ENCODE measurements around the gene APP.
"Not testable (repeated sequence)": the region's sequence is repeated elsewhere in the genome, so short reads cannot be mapped to it uniquely, and the experiment has no call there.

The APP gene

DNA sequence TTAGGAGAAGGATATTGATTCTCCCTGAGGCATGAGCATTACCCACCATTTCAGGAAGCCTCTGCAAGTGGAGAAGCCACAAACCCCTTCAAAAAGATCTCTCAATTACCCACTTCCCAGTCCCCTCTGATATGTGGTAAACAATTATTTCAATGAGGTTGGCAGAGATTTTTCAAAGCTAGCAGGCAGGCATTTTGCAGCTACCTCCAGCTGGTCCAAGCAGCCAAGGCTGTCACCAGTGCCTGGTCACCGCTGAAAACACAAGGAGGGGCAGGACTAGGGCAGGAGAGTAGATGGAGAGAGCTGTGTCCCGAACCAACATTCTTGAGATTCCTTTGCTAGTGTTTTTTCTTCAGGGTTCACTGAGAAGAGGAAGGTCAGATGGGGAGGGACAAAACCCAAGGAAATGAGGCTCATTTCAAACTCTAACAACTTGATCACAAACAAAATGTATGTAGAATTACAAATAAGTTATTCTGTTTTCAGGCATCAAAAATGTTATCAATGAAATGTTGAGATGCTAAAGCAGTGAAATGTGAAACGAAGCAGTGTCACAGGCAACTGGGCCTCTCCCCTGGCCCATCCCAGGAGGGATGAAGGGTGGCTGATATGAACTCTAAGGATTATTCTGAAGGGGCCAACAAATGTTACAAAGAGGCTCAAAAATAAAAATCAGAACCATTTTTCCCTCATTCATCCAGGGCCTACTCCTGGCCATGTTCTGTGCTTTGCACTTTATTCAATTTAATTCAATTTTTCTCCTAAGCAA is 22.3 kb downstream of the APP start:
- H3K36me3 ChIP-seq (ENCODE audit: insufficient read depth, low read length): peaks cover 9% of the 10 kb centered on the region

DNA sequence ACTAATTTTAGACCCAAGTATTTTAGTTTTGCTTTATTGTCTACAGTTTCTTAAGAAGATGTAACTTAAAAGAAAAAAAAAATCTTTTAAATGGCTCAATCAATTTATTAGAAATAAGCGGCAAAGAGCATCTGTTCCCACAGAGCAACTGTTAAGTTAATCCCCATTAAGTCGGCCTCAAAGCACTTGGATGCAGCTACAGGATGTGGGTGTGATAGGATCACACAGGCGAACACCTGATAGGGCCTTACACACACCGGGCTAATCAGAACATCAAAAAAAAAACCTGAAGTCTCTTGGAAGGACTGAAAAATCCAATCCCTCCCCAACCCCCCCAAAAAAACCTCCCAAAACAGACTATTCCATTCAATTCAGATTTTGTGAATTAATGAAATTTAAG is 23.0 kb downstream of the APP start:
- no peaks in the 10 kb centered on the region for H3K9me3 ChIP-seq (ENCODE audit: control insufficient read depth, insufficient read depth, low read length)
- H3K9ac ChIP-seq (ENCODE audit: low read depth, low read length): no peak overlapping the region
- H3K36me3 ChIP-seq (ENCODE audit: insufficient read depth, low read length): peaks cover 9% of the 10 kb centered on the region
- peaks cover 35% of the 10 kb centered on the region for H3K4me1 ChIP-seq (ENCODE audit: insufficient read depth, low read length)

More for the DNA sequence above, 22.3 kb downstream of the APP start:
- H3K9me3 ChIP-seq (ENCODE audit: control insufficient read depth, insufficient read depth, low read length): no peaks in the 10 kb centered on the region
- H3K4me1 ChIP-seq (ENCODE audit: insufficient read depth, low read length): peaks cover 35% of the 10 kb centered on the region
- no peak overlapping the region for H3K9ac ChIP-seq (ENCODE audit: low read depth, low read length)

DNA sequence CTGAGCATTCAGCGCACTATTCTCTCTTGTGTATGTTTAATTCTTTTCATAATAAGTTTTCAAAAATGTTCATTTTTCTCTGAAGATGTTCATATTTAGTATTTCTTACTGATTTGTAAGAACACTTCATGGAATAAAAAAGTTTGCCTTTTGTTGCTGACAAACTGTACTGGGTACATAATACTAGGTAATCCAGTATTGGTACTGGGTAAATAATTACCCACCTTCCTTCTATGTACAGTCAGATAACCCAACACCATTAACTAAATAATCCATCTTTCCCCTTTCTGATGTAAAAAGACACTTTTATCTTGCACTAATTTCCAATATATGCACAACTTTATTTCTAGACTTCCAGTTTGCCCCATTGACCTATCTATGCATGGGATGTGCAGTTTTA is 23.9 kb downstream of the APP start:
- Histone ChIP-seq H3K4me1 (ENCODE audit: insufficient read depth, low read length) (peaks cover 35% of the 10 kb centered on the region), H3K9ac (ENCODE audit: low read depth, low read length) (no peak overlapping the region), H3K9me3 (ENCODE audit: control insufficient read depth, insufficient read depth, low read length) (no peaks in the 10 kb centered on the region), H3K36me3 (ENCODE audit: insufficient read depth, low read length) (peaks cover 9% of the 10 kb centered on the region)

DNA sequence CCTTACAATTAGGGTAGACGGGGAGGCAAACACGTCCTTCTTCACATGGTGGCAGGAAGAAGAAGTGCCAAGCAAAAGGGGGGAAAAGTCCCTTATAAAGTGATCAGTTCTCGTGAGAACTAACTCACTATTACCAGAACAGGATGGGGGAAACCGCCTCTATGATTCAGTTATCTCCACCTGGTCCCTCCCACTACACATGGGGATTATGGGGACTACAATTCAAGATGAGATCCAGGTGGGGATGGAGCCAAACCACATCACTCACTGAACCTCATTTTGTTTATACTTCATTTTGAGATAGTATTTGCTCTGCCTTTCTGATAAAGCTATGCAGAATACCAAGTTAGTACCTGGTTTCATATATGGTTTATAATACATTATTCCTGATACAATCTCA is 26.5 kb downstream of the APP start:
- Histone ChIP-seq H3K36me3 (ENCODE audit: insufficient read depth, low read length) (peaks cover 9% of the 10 kb centered on the region), H3K9me3 (ENCODE audit: control insufficient read depth, insufficient read depth, low read length) (no peaks in the 10 kb centered on the region), H3K9ac (ENCODE audit: low read depth, low read length) (no peak overlapping the region), H3K4me1 (ENCODE audit: insufficient read depth, low read length) (peaks cover 15% of the 10 kb centered on the region)

DNA sequence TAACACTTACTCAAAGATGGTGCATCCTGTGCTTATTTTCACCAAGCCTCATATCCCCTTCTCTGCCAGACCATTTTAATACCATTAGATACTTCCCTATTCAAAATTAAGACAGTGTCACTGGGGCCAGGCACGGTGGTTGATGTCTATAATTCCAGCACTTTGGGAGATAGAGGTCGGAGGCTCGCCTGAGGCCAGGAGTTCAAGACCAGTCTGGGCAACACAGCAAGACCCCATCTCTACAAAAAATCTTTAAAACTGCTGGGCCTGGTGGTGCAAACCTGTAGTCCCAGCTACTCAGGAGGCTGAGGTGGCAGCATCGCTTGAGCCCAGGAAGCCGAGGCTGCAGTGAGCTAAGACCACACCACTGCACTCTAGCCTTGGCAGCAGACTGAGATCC is 28.2 kb downstream of the APP start:
- H3K9ac ChIP-seq (ENCODE audit: low read depth, low read length): no peak overlapping the region
- H3K4me1 ChIP-seq (ENCODE audit: insufficient read depth, low read length): peaks cover 5% of the 10 kb centered on the region; the same call in 1 of the 2 replicates
- H3K36me3 ChIP-seq (ENCODE audit: insufficient read depth, low read length): no peaks in the 10 kb centered on the region
- no peaks in the 10 kb centered on the region for H3K9me3 ChIP-seq (ENCODE audit: control insufficient read depth, insufficient read depth, low read length)

DNA sequence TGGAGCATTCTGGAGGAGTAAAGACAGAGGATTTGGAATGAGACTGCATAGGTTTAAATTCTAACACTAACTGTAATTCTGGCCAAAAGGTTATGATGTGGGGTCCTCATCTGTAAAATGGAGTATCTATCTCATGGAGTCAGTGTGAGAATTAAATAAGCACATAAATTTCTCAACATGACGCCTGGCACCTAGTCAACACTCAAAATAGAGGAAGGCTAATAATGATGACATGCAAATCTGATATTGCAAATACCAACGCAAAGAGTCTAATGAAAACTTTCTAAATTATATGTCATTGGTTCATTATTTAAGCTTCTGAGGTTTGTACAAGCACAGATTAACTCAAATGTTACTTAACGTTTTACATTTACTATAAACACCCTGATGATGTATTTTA is 29.6 kb downstream of the APP start:
- no peaks in the 10 kb centered on the region for H3K36me3 ChIP-seq (ENCODE audit: insufficient read depth, low read length)

DNA sequence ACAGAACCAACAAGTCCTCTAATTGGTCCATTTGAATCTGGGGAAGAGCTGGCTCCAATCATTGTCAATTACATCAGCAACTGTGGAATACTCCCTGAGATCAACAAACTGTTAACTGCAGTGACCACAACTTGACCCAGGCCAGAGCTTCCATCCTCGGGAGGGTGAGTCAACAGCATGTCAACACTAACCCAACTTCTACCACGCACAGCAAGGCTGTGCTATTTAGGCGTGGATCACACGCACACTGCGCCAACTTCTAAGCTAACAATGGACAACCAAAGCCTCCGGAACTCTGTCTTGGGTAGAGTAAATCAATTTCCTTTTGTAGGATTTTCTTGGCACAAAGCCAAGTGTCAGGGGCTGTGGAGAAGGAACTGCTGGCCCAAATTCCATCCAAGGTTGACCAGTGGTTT is 30.4 kb downstream of the APP start:
- H3K4me1 ChIP-seq (ENCODE audit: insufficient read depth, low read length): peaks cover 14% of the 10 kb centered on the region
- no peaks in the 10 kb centered on the region for H3K9me3 ChIP-seq (ENCODE audit: control insufficient read depth, insufficient read depth, low read length)
- no peak overlapping the region for H3K9ac ChIP-seq (ENCODE audit: low read depth, low read length)
- no peaks in the 10 kb centered on the region for H3K36me3 ChIP-seq (ENCODE audit: insufficient read depth, low read length)

More for the DNA sequence above, 29.6 kb downstream of the APP start:
- Histone ChIP-seq H3K9ac (ENCODE audit: low read depth, low read length) (no peak overlapping the region), H3K4me1 (ENCODE audit: insufficient read depth, low read length) (peaks cover 14% of the 10 kb centered on the region), H3K9me3 (ENCODE audit: control insufficient read depth, insufficient read depth, low read length) (no peaks in the 10 kb centered on the region)

DNA sequence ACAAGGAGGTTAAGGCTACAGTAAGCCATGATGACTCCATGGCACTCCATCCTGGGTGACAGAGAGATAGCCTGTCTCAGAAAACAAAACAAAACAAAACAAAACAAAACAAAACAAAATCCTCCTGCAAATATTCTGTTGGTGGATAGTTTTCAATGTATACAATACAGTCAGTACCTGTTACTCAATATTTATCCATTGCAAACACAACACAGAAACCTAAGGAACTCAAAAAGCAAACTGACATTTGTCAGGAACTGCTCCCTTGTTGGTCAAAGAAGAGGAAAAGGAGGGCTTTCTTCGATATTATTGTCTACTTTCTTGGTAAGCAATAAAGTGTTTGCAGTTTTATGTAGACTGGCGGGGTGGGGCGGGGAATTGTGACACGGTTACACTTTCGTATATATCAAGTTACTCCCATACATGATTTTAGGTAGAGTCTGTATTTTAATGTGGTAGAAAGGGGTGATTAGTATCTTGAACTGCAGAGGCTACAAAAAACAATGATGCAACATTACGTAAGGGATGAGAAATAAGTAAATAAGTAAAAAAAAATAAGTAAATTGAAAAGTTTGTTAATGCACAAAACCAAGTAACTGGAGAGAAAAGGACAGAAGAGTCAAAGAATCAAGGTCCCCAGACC is 31.8 kb downstream of the APP start:
- Histone ChIP-seq H3K36me3 (ENCODE audit: insufficient read depth, low read length) (no peaks in the 10 kb centered on the region), H3K9me3 (ENCODE audit: control insufficient read depth, insufficient read depth, low read length) (no peaks in the 10 kb centered on the region), H3K9ac (ENCODE audit: low read depth, low read length) (no peak overlapping the region), H3K4me1 (ENCODE audit: insufficient read depth, low read length) (peaks cover 23% of the 10 kb centered on the region)

DNA sequence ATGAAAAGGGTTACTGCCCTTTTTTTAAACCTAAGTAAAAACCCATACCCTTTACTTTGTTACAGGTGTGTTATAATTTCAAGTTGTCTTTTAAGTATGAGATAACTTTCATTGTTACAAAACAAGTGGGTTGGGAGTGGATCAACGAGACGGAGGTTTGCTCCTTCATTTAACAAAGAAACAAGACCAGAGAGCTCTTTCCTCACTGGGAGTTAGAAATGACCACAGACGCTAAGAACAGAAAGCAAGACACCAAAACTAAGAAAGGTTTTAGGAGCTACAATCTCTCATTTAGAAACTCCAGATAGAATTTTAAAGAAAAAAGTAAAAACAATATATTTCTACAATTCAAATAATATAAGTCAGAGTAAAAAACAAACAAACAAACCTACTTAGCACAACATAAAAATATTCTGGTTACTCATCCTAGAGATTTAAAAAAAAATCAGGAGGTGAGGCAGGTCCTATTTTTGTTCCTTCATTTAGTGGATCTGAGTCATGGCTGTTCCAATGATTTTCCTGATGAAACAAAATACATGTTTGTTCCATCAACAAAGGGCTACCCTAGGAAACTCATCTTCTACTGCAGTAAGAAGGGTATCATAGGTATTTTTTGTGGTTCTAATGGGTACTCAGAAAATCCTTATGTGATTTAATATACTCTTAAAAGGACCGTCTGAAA is 33.0 kb downstream of the APP start:
- H3K36me3 ChIP-seq (ENCODE audit: insufficient read depth, low read length): no peaks in the 10 kb centered on the region
- no peaks in the 10 kb centered on the region for H3K9me3 ChIP-seq (ENCODE audit: control insufficient read depth, insufficient read depth, low read length)
- no peak overlapping the region for H3K9ac ChIP-seq (ENCODE audit: low read depth, low read length)
- H3K4me1 ChIP-seq (ENCODE audit: insufficient read depth, low read length): peaks cover 23% of the 10 kb centered on the region

DNA sequence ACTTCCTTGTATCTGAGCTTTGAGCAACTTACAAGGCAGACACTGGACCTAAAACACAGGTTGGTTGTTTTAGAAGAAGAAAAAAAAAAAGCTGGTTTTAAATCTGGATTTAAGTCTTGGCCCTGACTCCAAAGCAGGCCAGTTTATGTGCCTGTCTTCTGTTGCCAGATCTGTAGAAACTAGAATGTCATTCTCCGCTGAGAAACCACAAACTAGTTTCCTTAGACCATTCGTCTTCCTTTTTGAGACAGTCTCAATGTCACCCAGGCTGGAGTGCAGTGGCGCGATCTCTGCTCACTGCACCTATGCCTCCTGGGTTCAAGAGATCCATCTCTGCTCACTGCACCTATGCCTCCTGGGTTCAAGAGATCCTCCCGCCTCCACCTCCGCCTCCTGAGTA is 33.9 kb downstream of the APP start:
- Histone ChIP-seq H3K9me3 (ENCODE audit: control insufficient read depth, insufficient read depth, low read length) (no peaks in the 10 kb centered on the region), H3K9ac (ENCODE audit: low read depth, low read length) (no peak overlapping the region), H3K4me1 (ENCODE audit: insufficient read depth, low read length) (peaks cover 23% of the 10 kb centered on the region), H3K36me3 (ENCODE audit: insufficient read depth, low read length) (no peaks in the 10 kb centered on the region)

DNA sequence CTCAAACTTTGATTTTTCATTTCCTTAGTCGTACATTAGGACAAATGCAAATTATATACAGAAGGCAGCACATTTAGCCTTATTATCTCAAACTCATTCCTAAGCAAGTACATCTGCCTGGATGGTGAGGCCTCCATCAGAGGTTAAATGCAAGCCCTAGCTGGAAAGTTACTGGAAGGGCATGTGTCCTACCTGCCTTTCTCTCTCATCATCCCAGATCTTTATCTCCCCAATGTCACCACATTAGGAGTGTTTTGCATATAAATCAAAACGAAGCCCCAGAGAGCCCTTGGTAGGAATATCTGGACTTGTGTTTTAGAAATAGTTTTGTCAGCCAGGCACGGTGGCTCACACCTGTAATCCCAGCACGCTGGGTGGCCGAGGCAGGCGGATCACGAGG is 35.0 kb downstream of the APP start:
- Histone ChIP-seq H3K36me3 (ENCODE audit: insufficient read depth, low read length) (no peaks in the 10 kb centered on the region), H3K4me1 (ENCODE audit: insufficient read depth, low read length) (peaks cover 25% of the 10 kb centered on the region), H3K9me3 (ENCODE audit: control insufficient read depth, insufficient read depth, low read length) (no peaks in the 10 kb centered on the region)

DNA sequence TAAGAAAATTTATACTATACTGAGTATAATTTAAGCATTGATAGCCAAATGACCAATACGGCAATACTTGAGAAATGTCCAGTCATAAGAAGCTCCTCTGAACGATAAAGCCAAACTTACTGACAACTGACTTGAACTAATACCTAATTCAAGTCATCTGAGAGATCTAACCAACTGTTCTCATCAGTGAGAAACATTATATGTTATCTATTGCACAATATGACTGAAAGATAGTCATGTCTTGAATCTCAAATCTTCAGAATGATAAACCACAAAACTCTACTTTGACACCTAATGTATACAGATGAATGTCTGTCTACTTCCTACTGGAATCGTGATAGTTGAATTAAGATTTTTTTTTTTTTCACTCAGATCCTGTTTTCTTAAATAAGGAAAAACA is 39.0 kb downstream of the APP start:
- Histone ChIP-seq H3K36me3 (ENCODE audit: insufficient read depth, low read length) (no peaks in the 10 kb centered on the region), H3K9me3 (ENCODE audit: control insufficient read depth, insufficient read depth, low read length) (no peaks in the 10 kb centered on the region), H3K9ac (ENCODE audit: low read depth, low read length) (no peak overlapping the region), H3K4me1 (ENCODE audit: insufficient read depth, low read length) (peaks cover 37% of the 10 kb centered on the region)

More for the DNA sequence above, 35.0 kb downstream of the APP start:
- no peak overlapping the region for H3K9ac ChIP-seq (ENCODE audit: low read depth, low read length)

DNA sequence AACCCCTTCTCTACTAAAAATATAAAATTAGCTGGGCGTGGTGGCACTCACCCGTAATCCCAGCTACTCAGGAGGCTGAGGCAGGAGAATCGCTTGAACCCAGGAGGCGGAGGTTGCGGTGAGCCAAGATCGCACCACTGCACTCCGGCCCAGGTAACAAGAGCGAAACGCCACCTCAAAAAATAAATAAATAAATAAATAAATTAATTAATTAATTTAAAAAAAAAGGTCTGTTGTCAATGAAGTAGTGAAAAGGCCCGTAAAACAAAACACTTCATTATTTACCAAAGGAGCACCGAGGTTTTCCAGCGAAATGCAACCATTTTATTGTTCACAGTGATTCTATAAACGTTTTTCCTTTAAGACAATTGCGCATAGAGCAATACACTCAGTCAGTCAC is 39.5 kb downstream of the APP start:
- peaks cover 40% of the 10 kb centered on the region for H3K4me1 ChIP-seq (ENCODE audit: insufficient read depth, low read length)
- not testable (repeated sequence) for H3K9ac ChIP-seq (ENCODE audit: low read depth, low read length); H3K36me3 ChIP-seq (ENCODE audit: insufficient read depth, low read length); H3K9me3 ChIP-seq (ENCODE audit: control insufficient read depth, insufficient read depth, low read length)

DNA sequence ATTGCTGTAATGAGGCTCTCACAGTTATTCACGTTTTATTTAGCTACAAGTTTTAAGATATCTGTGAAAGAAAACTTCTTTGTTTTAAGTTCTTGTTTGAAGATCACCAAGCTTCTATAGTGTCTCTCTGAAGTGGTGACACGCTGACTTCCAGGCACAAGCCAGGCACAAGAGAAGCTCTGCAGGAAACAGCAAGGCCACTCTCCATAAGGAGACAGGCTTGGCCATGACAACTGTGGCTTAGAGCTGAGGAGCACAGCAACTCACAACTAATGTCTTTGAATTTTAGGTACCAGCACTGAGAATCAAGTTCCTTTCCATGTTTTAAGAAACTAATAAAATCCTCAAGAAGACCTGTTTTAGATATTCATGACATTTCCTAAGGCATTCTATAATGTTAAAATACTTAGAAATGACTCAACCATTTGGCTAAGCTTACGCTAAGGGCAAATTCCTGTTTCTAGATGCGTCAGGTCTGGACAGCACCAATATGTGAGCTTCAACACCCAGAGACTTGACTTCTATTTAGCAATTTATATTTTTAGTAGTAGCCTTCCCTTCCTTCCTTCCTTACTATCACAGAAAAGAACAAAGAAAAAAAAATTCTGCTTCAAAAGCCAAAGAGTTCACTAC is 40.2 kb downstream of the APP start:
- H3K9me3 ChIP-seq (ENCODE audit: control insufficient read depth, insufficient read depth, low read length): no peaks in the 10 kb centered on the region
- H3K4me1 ChIP-seq (ENCODE audit: insufficient read depth, low read length): peaks cover 47% of the 10 kb centered on the region
- H3K36me3 ChIP-seq (ENCODE audit: insufficient read depth, low read length): no peaks in the 10 kb centered on the region
- no peak overlapping the region for H3K9ac ChIP-seq (ENCODE audit: low read depth, low read length)

Data from ES-I3 (cell line).